Loucy (cell line): ENCODE data around the gene BIN2.
"Not testable (repeated sequence)": the region's sequence is repeated elsewhere in the genome, so short reads cannot be mapped to it uniquely, and the experiment has no call there.

Source experiments
- CTCF ChIP-seq: fragments of 200-600 bp; sonication (generic); conservative IDR thresholded peaks from 2 replicates; pipeline ENCODE4 v1.5.1; 2014; ENCODE audit warnings: mild to moderate bottlenecking, antibody characterized with exemption, low read length
- EZH2phosphoT487 ChIP-seq: fragments of 200-600 bp; IDR thresholded peaks from 2 replicates; pipeline ENCODE4 v1.6.1; 2018; ENCODE audit warnings: antibody characterized with exemption, mild to moderate bottlenecking, moderate library complexity, borderline replicate concordance

GRCh38 chr12:51259600-51259999, 64.4 kb downstream of the BIN2 start:
- TF ChIP-seq CTCF, EZH2phosphoT487: not testable (repeated sequence)
